HG03025 (cell line): Measurements from ENCODE around the gene RUNX2.

ENCODE experiments used
- ATAC-seq: cut with Tn5 transposase; IDR thresholded peaks from one replicate; pipeline ENCODE4 v1.9.1; 2021; ENCODE audit warnings: mild to moderate bottlenecking, moderate library complexity; ENCODE audit not compliant: unreplicated experiment, low FRiP score

The RUNX2 gene

GRCh38 chr6:45634231-45634630 lies 306.1 kb downstream of the RUNX2 start:
- no peak for ATAC-seq

GRCh38 chr6:45635284-45635867 lies 307.2 kb downstream of the RUNX2 start:
- no peak for ATAC-seq

- ATAC-seq: no peak
Measured at GRCh38 chr6:45637056-45637455, 308.9 kb downstream of the RUNX2 start.

DNA sequence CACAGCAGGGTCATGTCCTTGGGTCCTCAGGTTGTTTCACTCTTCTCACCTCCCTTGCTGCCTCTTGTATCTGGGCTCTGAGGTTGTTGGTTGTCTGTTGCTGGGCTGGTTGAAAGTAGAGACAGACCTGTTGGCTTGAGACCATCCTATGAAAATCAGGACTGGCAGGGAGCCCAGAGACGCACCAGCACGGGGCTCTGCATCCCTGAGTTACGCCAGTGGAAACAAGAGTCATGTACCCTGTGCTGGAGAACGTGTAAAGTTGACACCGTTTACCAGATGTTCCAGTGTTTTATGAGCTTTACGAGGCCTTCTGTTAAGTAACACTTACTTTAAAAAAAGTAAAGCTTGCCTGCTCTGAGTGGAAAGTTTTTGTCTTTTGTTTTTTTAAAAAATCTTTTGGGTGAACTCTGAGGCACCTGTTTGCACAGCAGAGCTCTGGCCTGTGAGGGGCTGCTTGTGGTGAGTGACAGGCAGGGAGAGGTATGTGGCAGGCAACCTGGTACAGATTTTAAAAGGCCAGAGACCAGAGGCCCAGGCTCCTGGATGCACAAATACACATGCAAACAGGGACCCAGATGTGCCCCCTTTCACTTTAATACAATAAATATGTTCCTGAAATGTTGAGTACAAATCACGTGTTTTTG lies 309.6 kb downstream of the RUNX2 start:
- ATAC-seq: no peak

- no peak for ATAC-seq
Measured at GRCh38 chr6:45640081-45640491, 312.0 kb downstream of the RUNX2 start.

- no peak for ATAC-seq
Measured at GRCh38 chr6:45640811-45641210, 312.7 kb downstream of the RUNX2 start.

DNA sequence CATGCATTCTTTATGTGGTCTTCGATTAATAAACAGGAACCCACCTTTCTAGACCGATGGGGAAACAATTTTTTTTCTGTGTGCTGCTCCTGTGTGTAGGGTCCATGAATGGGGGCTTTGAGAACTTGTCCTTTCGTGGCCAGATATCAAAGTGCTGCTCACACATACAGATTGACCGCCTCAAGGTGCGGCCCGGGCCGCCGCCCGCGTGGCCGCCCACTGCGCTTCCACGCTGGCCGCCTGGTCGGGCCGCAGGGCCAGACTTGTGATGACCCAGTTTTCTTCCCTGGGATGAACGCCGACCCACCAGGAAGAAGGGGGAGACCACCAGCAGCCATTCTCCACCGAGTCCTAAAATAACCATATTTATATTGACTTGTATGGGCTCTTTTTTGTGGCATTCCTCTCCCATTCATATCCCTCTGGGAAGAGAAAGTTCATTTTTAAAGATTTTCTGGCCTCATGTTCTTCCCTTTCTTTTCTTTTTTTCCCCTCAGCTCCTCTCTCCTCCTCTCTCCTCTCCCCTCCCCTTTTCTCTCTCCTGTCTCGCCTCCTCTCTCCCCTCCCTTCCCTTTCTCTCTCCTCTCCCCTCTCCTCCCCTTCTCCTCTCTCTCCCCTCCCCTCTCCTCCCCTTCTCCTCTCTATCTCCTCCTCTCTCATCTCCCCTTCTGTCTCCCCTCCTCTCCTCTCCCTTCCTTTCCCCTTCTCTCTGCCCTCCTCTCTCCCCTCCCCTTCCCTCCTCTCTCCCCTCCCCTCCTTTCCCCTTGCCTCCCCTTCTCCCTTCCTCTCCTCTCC lies 314.4 kb downstream of the RUNX2 start:
- ATAC-seq: no peak

- ATAC-seq: no peak
Measured at GRCh38 chr6:45643126-45643525, 315.0 kb downstream of the RUNX2 start.

DNA sequence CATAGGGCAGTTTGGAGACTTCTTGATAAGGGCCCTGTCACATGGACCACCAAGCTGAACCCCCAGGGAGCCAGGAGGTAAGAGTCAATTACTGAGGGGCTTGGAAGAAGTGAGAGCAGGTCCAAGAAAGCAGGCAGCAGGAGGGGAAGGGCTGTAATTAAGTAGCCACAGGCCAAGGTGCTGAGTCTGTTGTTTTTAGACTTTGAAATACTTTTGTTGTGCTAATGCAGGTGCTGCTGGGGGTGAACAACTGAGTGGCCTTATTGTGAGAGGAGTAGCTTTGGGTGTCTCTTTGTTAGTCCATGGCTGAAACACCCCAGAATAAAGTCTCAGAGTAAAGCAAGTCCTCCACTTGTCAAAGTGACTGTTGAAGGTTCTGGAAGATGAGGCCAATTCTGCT lies 316.6 kb downstream of the RUNX2 start:
- no peak for ATAC-seq

DNA sequence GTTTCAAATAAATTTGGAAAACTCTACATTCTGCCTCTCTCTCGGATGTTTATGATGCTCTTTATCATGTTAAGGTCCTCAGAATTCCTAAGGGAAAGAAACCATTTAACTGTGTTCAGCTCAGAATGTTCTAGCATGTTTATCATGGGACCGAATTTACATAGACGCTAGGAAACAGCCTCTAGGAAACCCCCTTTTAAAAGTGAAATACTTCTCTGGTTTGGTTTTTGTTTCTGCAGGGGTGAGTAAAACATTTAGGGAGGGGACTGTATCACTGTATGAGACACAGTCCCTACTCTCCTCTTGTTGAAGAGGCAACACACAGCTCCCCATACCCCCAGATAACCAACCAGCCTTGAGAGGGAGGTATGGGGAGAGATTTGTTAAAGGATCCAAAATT lies 317.2 kb downstream of the RUNX2 start:
- no peak for ATAC-seq

DNA sequence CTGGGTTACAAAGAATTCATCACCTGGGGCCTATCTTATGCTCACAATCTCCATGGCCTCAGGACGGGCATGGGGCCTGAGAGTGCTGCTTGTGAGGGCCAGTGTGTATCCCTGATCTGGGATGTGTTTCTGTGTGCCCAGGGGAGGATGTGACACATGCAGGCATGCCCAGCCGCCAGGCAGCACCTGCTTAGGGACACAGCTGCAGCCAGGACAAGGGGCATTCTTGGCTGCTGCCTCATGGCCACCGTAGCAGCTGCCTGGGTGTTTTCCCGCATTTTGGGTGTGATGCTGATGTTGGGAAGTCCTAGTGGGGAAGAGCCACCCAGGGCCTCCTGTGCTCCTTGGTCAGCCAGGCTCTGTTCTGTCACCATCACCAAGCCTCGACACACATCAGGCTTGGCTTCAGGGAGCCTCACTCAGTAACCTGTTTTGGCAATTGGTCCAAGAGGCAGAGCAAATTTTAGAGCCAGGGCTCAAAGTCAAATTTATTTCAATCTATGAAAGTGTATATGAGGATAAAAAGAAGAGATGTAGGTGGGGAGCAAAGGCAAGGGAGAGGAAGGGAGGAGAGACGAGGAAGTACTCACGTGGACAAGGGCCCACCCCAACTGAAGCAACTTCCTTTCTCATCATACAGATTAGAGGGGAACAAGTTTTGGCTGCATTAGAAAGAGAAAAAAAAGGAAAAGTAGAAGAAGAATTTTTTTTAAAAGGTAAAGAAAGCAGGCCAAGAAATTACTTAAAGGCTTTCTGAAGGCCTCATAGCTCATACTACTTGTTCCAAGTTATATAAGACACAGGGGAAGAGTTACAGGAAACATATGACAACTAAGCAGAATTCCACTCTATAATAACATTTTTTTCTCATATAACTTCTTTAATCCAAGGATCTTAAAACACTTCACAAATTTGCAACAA lies 319.5 kb downstream of the RUNX2 start:
- ATAC-seq: no peak

DNA sequence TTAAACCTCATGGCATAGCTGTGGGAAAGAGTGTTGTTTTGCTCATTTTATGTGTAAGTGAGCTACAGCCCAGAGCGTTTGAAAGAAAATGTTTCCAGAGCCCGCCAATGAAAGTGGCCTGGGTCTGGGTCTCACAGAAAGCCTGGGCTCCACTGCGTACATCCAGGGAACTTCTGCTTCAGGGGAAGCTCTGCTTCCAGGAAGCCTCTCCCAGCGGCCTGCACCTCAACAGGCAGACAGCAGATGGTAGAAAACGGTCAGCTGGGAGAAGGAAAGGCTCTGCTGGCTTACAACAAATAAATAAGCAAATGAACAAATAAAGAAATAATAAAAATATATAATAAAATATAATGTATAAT lies 320.1 kb downstream of the RUNX2 start:
- ATAC-seq: no peak

- no peak for ATAC-seq
Measured at GRCh38 chr6:45650524-45651135, 322.5 kb downstream of the RUNX2 start.

DNA sequence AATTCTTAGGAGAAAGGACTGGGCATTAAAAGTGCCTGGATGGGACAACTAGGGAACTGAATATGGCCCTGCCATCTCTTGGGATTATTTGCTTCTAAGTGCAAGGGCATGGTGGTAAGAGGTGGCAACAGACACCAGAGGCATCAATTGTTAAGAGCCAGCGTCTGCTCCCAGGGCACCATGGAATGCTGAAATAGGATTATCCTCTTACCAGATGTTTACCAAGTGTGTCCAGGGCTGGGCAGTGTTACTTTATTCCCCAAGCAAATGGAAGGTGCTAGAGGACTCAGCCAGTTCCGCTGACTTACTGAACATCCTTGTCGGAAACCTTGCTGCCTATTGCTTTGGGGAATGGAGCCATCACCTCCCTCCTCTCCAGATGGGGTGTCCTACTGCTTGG lies 323.2 kb downstream of the RUNX2 start:
- no peak for ATAC-seq

DNA sequence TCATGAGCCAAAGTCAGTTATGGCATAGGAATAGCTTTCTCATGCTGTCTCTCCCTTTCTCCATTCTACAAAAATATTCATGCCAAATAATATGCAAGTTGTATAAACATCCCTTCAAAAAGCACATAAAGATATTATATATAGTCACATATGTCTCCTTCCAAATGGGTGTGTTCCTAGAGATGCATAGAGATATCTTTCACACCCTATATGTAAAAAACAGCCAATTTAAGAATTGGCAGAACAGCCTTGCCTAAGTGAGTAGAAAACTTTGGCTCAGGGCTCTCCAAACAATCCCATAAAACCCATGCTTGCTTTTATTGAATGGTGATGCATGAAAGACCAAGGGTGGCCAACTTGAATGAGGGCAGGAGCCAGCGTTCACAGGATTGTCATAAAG lies 324.3 kb downstream of the RUNX2 start:
- ATAC-seq: no peak

DNA sequence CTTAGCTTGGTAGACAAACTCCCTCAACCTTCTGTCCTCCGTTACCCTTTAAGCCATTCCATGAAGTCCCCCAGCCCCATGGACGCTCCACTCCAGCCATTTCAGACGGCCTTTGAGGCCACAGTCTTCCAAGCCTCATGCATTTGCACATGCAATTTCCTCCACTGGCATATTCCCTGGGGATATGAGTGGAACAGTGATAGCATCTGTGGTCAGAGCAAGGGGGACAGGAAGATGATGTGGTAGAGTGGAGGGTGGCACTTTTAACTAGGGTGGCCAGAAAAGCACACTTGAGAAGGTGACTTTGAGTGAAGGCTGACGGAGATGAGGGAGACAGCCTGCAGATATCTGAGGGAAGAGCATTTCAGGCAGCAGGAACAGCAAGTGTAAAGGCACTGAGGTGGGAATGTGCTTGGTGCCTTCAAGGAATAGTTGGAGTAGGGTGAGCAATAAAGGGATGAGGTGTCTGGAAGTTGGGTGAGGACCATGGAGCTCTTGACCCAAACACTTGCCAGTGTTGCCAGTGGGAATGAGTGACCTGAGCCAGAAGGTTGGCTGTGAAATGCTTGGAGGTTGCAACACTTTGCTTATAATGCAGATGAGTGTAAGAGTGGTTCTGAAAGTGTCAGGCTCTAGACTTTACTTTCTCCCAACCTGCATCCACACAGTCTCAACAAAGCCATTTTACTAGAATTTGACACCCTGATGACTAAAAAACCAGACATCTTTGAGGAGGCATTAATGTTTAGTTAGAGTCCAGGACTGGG lies 325.2 kb downstream of the RUNX2 start:
- no peak for ATAC-seq

- ATAC-seq: no peak
Measured at GRCh38 chr6:45654673-45655072, 326.5 kb downstream of the RUNX2 start.

DNA sequence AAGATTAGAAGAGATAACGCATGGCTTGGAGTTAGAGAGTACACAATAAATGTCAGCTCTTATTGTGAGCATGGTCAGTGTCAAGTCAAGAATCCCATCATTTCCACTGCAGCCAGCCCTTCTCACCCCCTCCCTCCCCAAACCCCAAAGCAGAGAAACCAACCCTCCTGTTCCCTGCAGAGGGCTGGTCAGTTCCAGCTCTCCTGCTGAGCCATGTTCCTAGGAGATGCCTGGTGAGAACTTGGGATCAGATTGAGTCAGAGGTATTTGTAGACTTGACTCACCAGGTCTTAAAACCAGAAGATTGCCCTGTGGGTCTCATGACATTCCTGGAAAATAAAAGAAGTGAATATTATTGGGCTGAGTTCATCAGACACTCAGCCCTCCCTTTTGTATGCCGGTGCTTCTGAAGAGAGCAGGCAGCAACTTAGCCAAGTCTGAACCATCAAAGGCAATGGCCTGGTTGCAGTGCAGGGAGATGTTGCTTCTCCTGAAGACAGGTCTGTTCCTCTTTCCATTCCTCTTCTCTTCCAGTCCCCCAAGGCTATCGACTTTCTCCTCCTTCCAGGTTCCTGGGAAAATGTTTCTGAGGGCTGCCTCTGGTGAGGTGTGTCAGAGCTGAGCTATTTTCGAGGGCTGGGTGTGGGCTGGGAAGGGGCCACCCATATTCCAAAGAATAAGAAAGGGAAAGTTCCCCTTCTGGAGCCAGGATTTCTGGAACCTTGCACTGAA lies 327.8 kb downstream of the RUNX2 start:
- ATAC-seq: no peak

DNA sequence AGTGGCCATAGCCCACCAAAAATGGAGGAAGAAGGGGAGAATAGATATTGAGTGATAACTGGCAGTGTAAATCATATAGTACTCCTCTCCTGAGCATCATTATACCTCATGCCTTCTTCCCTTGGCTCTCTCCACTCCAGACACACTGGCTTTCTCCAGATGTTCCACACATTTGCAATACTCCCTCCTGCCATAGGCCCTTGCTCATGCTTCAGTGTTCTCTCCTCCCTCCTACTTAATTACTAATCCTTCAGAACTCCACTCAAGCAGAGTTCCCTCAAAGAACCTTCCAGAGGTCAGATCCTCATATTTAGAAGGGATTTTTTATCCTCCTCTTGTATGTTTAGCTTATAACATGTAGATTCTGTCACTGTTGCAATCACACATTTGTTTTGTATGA lies 329.1 kb downstream of the RUNX2 start:
- ATAC-seq: no peak
